Measurements from ENCODE around the gene MCCC1. TPM values are rescaled to one million over a fixed set of nuclear protein-coding genes. Genes with fewer than 3 reads are reported as not detected.

Gene MCCC1
- total RNA-seq, 4 donors from 2014 or later = 76.6 to 123 (median 86.2) TPM

GRCh38 chr3:182967218-182968204 lies 131.8 kb downstream of the MCCC1 start:
- no peak for TF ChIP-seq CTCF (IDR thresholded peaks at IDR 0.05; ENCODE audit: low read depth)

GRCh38 chr3:182965861-182966366 lies 133.4 kb downstream of the MCCC1 start:
- no peak for TF ChIP-seq CTCF (IDR thresholded peaks at IDR 0.05; ENCODE audit: low read depth)

Other genes with a start within 250 kb of the MCCC1 start
- 10 to 100 TPM; 31.1 to 57.7 (median 43.4) TPM for gene DCUN1D1, start 119.0 kb downstream of the MCCC1 start, total RNA-seq
- gene LAMP3, start 63.2 kb upstream of the MCCC1 start, total RNA-seq = under 1 TPM in 2 of 4 donors, not detected in 2; 0.34 to 0.44 TPM
- gene B3GNT5, start 153.8 kb upstream of the MCCC1 start, total RNA-seq = 10 to 100 TPM in 2 of 4 donors, 1 to 10 TPM in 2; 4.6 to 16.8 (median 11.5) TPM

Measured in subcutaneous adipose tissue (tissue), 4 donors.